ENCODE measurements around the gene MYO7B.

MYO7B gene

GRCh38 chr2:127609031-127609751, 73.7 kb downstream of the MYO7B start:
- Histone ChIP-seq H3K27me3 (ENCODE audit: insufficient read depth, low read length) (peaks cover 22% of the 10 kb centered on the region; the same call in 1 of the 2 replicates), H3K4me3 (ENCODE audit: low read depth, low read length, poor library complexity, severe bottlenecking) (no peak overlapping the region), H3K27ac (ENCODE audit: low read depth, low read length, poor library complexity, severe bottlenecking) (no peak overlapping the region), H3K9ac (ENCODE audit: low read length) (no peak overlapping the region), H2AFZ (ENCODE audit: low read length) (no peak overlapping the region), H3K36me3 (ENCODE audit: insufficient read depth, low read length) (no peaks in the 10 kb centered on the region; the same call in 1 of the 2 replicates), H3K9me3 (ENCODE audit: low read length) (peaks cover 4% of the 10 kb centered on the region; the same call in 1 of the 2 replicates), H3K79me2 (ENCODE audit: insufficient read depth, low read length) (no peaks in the 10 kb centered on the region), H3K9me2 (ENCODE audit: low read depth, low read length) (no peaks in the 10 kb centered on the region), H3K4me2 (ENCODE audit: low read length) (no peak overlapping the region), H4K20me1 (ENCODE audit: insufficient read depth, low read length) (no peaks in the 10 kb centered on the region), H3K4me1 (ENCODE audit: insufficient read depth, low read length, severe bottlenecking) (no peaks in the 10 kb centered on the region), H3F3A (ENCODE audit: insufficient read depth, low read length) (no peaks in the 10 kb centered on the region)
- TF ChIP-seq CTCF (IDR thresholded peaks at IDR 0.05; ENCODE audit: low read length) (no peak), EZH2 (IDR thresholded peaks at IDR 0.05; ENCODE audit: borderline replicate concordance, low read length) (no peak)

GRCh38 chr2:127609818-127610217, 74.3 kb downstream of the MYO7B start:
- no peak overlapping the region for H3K4me3 ChIP-seq (ENCODE audit: low read depth, low read length, poor library complexity, severe bottlenecking)
- H3K79me2 ChIP-seq (ENCODE audit: insufficient read depth, low read length), result no peaks in the 10 kb centered on the region
- no peak overlapping the region for H3K9ac ChIP-seq (ENCODE audit: low read length)
- H3K4me2 ChIP-seq (ENCODE audit: low read length), result no peak overlapping the region
- H3K4me1 ChIP-seq (ENCODE audit: insufficient read depth, low read length, severe bottlenecking), result no peaks in the 10 kb centered on the region
- peaks cover 22% of the 10 kb centered on the region; the same call in 1 of the 2 replicates for H3K27me3 ChIP-seq (ENCODE audit: insufficient read depth, low read length)
- no peaks in the 10 kb centered on the region; the same call in 1 of the 2 replicates for H3K36me3 ChIP-seq (ENCODE audit: insufficient read depth, low read length)
- H3K27ac ChIP-seq (ENCODE audit: low read depth, low read length, poor library complexity, severe bottlenecking), result no peak overlapping the region
- no peaks in the 10 kb centered on the region for H4K20me1 ChIP-seq (ENCODE audit: insufficient read depth, low read length)
- no peaks in the 10 kb centered on the region for H3F3A ChIP-seq (ENCODE audit: insufficient read depth, low read length)
- H3K9me3 ChIP-seq (ENCODE audit: low read length), result peaks cover 4% of the 10 kb centered on the region; the same call in 1 of the 2 replicates
- TF ChIP-seq EZH2 (IDR thresholded peaks at IDR 0.05; ENCODE audit: borderline replicate concordance, low read length) (no peak), CTCF (IDR thresholded peaks at IDR 0.05; ENCODE audit: low read length) (no peak)
- no peaks in the 10 kb centered on the region for H3K9me2 ChIP-seq (ENCODE audit: low read depth, low read length)
- H2AFZ ChIP-seq (ENCODE audit: low read length), result no peak overlapping the region

DNA sequence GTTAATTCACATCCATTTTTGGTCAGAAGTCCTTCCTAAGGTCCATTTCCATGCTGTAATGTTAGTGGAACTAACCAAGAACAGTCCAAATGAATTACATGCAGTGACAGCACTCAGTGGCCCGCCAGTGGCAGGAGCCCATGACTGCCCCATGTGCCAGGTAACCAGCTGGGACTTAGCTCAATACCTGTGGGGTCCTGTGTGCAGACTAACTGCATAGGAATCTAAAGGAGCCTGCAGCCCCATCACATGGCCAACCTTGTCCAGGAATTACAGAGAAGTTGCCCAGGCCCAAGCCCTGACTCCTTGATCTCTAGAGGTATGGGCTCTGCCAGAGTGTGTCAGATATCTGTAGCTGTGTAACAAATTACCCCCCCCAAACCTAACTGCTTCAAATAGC, 75.1 kb downstream of the MYO7B start:
- no peak overlapping the region for H3K27ac ChIP-seq (ENCODE audit: low read depth, low read length, poor library complexity, severe bottlenecking)
- peaks cover 22% of the 10 kb centered on the region; the same call in 1 of the 2 replicates for H3K27me3 ChIP-seq (ENCODE audit: insufficient read depth, low read length)
- no peak overlapping the region for H3K4me3 ChIP-seq (ENCODE audit: low read depth, low read length, poor library complexity, severe bottlenecking)

More for the DNA sequence above, 75.1 kb downstream of the MYO7B start:
- no peak overlapping the region for H3K9ac ChIP-seq (ENCODE audit: low read length)
- H3K4me1 ChIP-seq (ENCODE audit: insufficient read depth, low read length, severe bottlenecking), result no peaks in the 10 kb centered on the region
- no peaks in the 10 kb centered on the region for H3K79me2 ChIP-seq (ENCODE audit: insufficient read depth, low read length)
- TF ChIP-seq CTCF (IDR thresholded peaks at IDR 0.05; ENCODE audit: low read length) (no peak), EZH2 (IDR thresholded peaks at IDR 0.05; ENCODE audit: borderline replicate concordance, low read length) (no peak)
- H3K9me3 ChIP-seq (ENCODE audit: low read length), result peaks cover 4% of the 10 kb centered on the region; the same call in 1 of the 2 replicates
- no peaks in the 10 kb centered on the region for H3F3A ChIP-seq (ENCODE audit: insufficient read depth, low read length)
- no peaks in the 10 kb centered on the region for H3K9me2 ChIP-seq (ENCODE audit: low read depth, low read length)
- no peaks in the 10 kb centered on the region for H4K20me1 ChIP-seq (ENCODE audit: insufficient read depth, low read length)
- no peak overlapping the region for H3K4me2 ChIP-seq (ENCODE audit: low read length)
- no peaks in the 10 kb centered on the region; the same call in 1 of the 2 replicates for H3K36me3 ChIP-seq (ENCODE audit: insufficient read depth, low read length)
- H2AFZ ChIP-seq (ENCODE audit: low read length), result no peak overlapping the region

All from OCI-LY1 (cell line).